H1 (cell line): ENCODE results near the gene PKP1. TPM values are rescaled to one million over a fixed set of nuclear protein-coding genes. Genes with fewer than 3 reads are reported as not detected.

Source experiments
- BRCA1 ChIP-seq: IDR thresholded peaks from 2 replicates; pipeline ENCODE4 v1.6.1; 2012; ENCODE audit warnings: low read depth, low read length, improper control_type of control experiment
- CBX8 ChIP-seq: fragments of 300-800, 300-1000 bp; sonication (generic); IDR thresholded peaks from 2 replicates; pipeline ENCODE4 v1.7.1; 2016; ENCODE audit warnings: low read depth, low read length, borderline replicate concordance
- EP300 ChIP-seq, 2 experiments: IDR thresholded peaks; 1 replicate in 1 of 2; 2 replicates in 1 of 2; pipeline ENCODE4 v1.6.1; 2011 to 2012; ENCODE audit warnings: low read depth in 2 of 2, low read length in 2 of 2, mild to moderate bottlenecking in 2 of 2, borderline replicate concordance in 1 of 2, inconsistent platforms in 1 of 2, moderate library complexity in 1 of 2
- JUN ChIP-seq: IDR thresholded peaks from 2 replicates; pipeline ENCODE4 v1.6.1; 2011; ENCODE audit warnings: low read depth, mild to moderate bottlenecking, improper control_type of control experiment, low read length
- MAFK ChIP-seq: IDR thresholded peaks from 2 replicates; pipeline ENCODE4 v1.6.1; 2012; ENCODE audit warnings: low read depth, mild to moderate bottlenecking, improper control_type of control experiment, low read length
- RXRA ChIP-seq: IDR thresholded peaks from 2 replicates; pipeline ENCODE4 v1.6.1; 2011; ENCODE audit warnings: low read depth, mild to moderate bottlenecking, low read length, moderate library complexity; ENCODE audit not compliant: insufficient read depth
- polyA plus RNA-seq, 7 experiments: library from polyadenylated mRNA; depleted of rRNA in 3 of 7; stranded (reverse) in 5 of 7; unstranded in 2 of 7; fragments of >200 nt in 5 of 7; fragments of 200-250 nt in 2 of 7; gene quantifications; 1 replicate in 5 of 7; 2 replicates in 1 of 7; 4 replicates in 1 of 7; pipeline versions ENCODE4 v1.2.1 to v1.2.3, GENCODE V29; 2011 to 2013; ENCODE audit warnings: missing spikeins in 2 of 7, mixed read lengths in 2 of 7
- total RNA-seq: library from RNA; stranded (reverse); fragmentation: NEBNext Ultra II Directional; extraction: Animal tissue kit (Norgen Biotek cat#: 25700); gene quantifications from 2 replicates; pipeline ENCODE4 v1.2.1, GENCODE V29; 2021
- TF ChIP-seq, protein P1 (sequence below): IDR thresholded peaks from 2 replicates; pipeline ENCODE4 v1.6.1; 2011; ENCODE audit warnings: low read length, improper control_type of control experiment

PKP1 gene
- total and polyA plus RNA-seq, 2 of the 8 experiments (the other 6 are each of a cell fraction or from before 2014, with no cell fraction given): 0.21 to 0.95 TPM

DNA sequence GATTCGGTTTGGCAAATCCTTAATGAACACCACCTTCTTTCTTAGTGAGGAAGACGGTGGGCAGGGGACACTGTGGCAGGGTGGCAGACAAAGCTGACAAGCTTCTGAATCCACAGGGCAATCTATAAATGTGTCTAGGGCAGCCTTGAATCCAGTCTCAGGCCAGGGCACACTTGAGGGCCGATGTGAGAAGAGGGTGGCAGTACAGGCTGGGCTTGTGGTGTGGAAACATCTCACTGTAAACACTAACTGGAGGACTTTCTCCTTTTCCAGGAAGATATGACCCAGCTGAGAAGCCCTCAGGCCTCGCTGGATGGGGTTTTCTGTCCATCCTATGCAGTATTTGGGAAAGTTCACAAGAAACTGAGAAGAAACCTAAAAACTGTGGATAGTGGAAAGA is 46.5 kb downstream of the PKP1 start (continued):
- no peak for TF ChIP-seq RXRA
- TF ChIP-seq BRCA1: no peak
- TF ChIP-seq, protein P1, sequence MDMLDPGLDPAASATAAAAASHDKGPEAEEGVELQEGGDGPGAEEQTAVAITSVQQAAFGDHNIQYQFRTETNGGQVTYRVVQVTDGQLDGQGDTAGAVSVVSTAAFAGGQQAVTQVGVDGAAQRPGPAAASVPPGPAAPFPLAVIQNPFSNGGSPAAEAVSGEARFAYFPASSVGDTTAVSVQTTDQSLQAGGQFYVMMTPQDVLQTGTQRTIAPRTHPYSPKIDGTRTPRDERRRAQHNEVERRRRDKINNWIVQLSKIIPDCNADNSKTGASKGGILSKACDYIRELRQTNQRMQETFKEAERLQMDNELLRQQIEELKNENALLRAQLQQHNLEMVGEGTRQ: no peak
- no peak for TF ChIP-seq JUN
- TF ChIP-seq MAFK: no peak
- no peak for TF ChIP-seq EP300 (IDR thresholded peaks at IDR 0.05; ENCODE audit: borderline replicate concordance in 1 of 2, low read depth in 2 of 2, low read length in 2 of 2)
- no peak for TF ChIP-seq CBX8
- TF ChIP-seq, all 59 proteins: peak for 0
